ENCODE data around the gene CMIP.

CMIP gene

DNA sequence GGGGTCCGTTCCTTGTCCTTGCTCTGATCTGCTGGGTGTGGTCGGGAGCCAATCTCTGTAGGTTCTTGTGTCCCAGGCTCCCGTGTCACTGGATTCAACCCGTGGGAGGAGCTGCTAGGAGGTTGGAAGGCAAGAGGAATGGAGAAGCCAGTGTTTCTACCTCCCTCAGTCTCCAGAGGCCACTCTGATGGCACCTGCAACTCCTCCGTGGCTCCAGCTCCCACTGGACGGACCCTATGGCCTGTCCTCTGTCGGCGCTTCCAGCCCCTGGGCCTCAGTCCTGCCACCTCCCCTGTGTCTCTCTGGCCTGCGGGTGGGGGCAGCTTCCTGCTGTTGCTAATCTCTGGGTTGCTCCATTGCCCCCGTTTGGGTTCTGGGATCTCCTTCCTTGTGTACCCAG lies 71.1 kb downstream of the CMIP start:
- Histone ChIP-seq H3K27ac (no peak overlapping the region), H3K4me3 (no peak overlapping the region), H3K27me3 (no peaks in the 10 kb centered on the region), H3K9me3 (no peaks in the 10 kb centered on the region), H3K36me3 (no peaks in the 10 kb centered on the region), H3K4me1 (peaks cover 0 to 21% (median 12%) of the 10 kb centered on the region in 4 donors)
- TF ChIP-seq, protein P1, sequence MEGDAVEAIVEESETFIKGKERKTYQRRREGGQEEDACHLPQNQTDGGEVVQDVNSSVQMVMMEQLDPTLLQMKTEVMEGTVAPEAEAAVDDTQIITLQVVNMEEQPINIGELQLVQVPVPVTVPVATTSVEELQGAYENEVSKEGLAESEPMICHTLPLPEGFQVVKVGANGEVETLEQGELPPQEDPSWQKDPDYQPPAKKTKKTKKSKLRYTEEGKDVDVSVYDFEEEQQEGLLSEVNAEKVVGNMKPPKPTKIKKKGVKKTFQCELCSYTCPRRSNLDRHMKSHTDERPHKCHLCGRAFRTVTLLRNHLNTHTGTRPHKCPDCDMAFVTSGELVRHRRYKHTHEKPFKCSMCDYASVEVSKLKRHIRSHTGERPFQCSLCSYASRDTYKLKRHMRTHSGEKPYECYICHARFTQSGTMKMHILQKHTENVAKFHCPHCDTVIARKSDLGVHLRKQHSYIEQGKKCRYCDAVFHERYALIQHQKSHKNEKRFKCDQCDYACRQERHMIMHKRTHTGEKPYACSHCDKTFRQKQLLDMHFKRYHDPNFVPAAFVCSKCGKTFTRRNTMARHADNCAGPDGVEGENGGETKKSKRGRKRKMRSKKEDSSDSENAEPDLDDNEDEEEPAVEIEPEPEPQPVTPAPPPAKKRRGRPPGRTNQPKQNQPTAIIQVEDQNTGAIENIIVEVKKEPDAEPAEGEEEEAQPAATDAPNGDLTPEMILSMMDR (IDR thresholded peaks at IDR 0.05): no peak
- peak in 1 of 2 donors; percentile 58 for DNase-seq
- intact Hi-C loops (cut with DNase I; ENCODE audit: low total_unique reads): no loop called here

DNA sequence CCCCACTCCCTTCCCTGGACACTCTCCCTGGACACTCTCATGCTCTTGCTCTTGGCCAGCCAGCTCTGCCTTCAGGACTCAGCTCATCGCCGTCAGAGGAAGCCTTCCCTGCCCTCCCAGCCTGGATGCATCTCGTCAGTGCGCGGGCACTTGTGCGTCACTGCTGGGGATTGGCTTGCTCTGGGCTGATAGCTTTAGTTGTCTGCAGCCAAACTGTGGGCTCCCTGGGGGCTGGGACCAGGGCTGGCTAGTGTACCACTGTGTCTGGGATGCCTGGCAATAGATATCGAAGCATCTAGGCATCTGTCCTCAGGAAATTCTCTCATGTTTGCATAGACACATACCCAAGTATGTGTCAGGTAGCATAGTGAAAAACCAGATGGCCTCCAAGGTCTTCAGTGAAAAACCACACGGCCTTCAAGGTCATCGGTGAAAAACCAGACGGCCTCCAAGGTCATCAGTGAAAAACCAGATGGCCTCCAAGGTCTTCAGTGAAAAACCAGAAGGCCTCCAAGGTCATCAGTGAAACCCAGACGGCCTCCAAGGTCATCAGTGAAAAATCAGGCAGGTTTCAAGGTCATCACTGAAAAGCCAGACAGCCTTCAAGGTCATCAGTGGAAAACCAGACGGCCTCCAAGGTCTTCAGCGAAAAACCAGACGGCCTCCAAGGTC lies 72.0 kb downstream of the CMIP start:
- intact Hi-C loops (cut with DNase I; ENCODE audit: low total_unique reads): no loop called here

DNA sequence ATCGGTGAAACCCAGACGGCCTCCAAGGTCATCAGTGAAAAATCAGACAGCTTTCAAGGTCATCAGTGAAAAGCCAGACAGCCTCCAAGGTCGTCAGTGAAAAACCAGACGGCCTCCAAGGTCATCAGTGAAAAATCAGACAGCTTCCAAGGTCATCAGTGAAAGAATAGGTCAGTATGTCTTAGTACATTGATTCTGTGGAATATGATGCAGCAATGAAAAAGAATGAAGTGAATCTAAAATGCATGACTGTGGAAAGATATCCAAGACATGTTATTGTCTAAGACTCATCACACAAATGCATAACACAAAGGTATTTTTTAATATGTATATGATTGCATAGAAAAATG lies 72.5 kb downstream of the CMIP start:
- Histone ChIP-seq H3K9me3 (no peaks in the 10 kb centered on the region), H3K36me3 (no peaks in the 10 kb centered on the region), H3K4me1 (peaks cover 0 to 21% (median 12%) of the 10 kb centered on the region in 4 donors), H3K27me3 (no peaks in the 10 kb centered on the region), H3K27ac (no peak overlapping the region), H3K4me3 (no peak overlapping the region)
- no peak for DNase-seq
- intact Hi-C loops (cut with DNase I; ENCODE audit: low total_unique reads): no loop called here
- TF ChIP-seq, protein P1 (IDR thresholded peaks at IDR 0.05): no peak

More for the DNA sequence above, 72.0 kb downstream of the CMIP start:
- Histone ChIP-seq H3K36me3 (no peaks in the 10 kb centered on the region), H3K9me3 (no peaks in the 10 kb centered on the region), H3K4me3 (no peak overlapping the region), H3K4me1 (peaks cover 0 to 21% (median 12%) of the 10 kb centered on the region in 4 donors), H3K27ac (no peak overlapping the region), H3K27me3 (no peaks in the 10 kb centered on the region)
- TF ChIP-seq, protein P1 (IDR thresholded peaks at IDR 0.05): no peak
- peak in 1 of 2 donors; percentile 61 for DNase-seq

DNA sequence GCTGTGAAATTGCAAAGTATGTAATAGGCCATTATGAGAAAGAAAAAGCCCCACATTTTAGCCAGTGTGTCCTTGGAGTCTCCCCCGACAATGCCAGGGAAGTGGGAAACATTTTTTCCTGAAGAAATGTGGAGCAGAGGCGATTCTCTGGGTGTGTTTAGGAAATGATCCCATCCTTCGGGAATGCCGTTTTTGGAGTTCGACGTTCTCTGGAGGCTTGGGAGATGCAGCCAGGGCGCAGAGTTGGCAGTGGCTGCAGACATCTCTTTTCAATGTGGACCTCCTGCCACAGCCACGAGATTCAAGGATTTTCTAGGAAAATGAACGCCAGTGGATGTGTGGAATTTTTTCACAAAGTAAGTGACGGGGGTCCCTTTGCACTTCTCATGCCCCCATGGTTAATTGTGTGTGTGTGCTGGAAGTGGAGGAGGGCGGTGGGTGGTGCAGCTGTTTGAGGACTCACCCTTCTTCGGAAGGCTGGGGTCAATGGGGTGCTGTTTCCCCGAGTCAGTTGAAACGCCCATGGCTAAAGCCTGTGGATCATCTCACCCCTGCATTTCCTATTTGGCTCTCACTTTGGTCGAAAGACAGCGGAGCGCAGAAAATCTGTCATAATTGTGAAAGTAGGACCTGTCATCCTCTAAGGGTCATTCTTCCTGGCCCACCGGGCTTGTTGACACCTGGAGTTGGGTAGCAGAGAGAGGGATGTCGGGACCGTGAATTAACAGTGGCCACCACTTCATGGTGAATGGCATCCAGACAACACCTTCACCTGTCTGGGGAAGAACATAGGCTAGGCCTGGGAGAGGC lies 73.2 kb downstream of the CMIP start:
- Histone ChIP-seq H3K4me3 (no peak overlapping the region), H3K27me3 (no peaks in the 10 kb centered on the region), H3K27ac (no peak overlapping the region), H3K9me3 (no peaks in the 10 kb centered on the region), H3K36me3 (no peaks in the 10 kb centered on the region), H3K4me1 (peaks cover 0 to 19% (median 12%) of the 10 kb centered on the region in 4 donors)
- TF ChIP-seq, protein P1 (IDR thresholded peaks at IDR 0.05): no peak
- DNase-seq: peak in 1 of 2 donors; percentile 60
- intact Hi-C loops (cut with DNase I; ENCODE audit: low total_unique reads): no loop called here

DNA sequence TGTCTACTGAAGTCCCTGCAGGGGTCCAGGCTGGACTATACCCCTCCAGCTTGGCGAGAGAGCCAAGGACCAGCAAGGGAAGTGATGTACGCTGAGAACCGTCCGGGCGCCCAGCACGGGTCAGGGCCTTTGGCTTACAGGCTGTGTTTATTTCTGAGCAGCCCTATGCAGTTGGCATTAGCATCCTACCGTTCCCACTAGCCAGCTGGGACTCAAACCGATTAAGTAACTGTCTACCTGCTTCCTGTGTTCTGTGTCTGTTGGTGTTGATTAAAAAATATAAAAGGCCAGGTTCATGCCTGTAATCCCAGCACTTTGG lies 73.8 kb downstream of the CMIP start:
- Histone ChIP-seq H3K27ac (no peak overlapping the region), H3K4me3 (no peak overlapping the region), H3K36me3 (no peaks in the 10 kb centered on the region), H3K4me1 (peaks cover 0 to 14% (median 7%) of the 10 kb centered on the region in 4 donors), H3K9me3 (no peaks in the 10 kb centered on the region), H3K27me3 (no peaks in the 10 kb centered on the region)
- DNase-seq: peak in 1 of 2 donors; percentile 54
- TF ChIP-seq, protein P1 (IDR thresholded peaks at IDR 0.05): no peak
- intact Hi-C loops (cut with DNase I; ENCODE audit: low total_unique reads): no loop called here
